DOHH2 (cell line): Measurements from ENCODE around the gene BTBD6.
A peak's percentile ranks its signal among the peaks of the same experiment; 100 is the strongest.

Experiments used
- H3F3A ChIP-seq: fragments of 200-600 bp; sonication (generic), shearing (Covaris generic); 2 replicates; pipeline ENCODE4 v1.6.0; 2016; ENCODE audit warnings: antibody characterized with exemption, mild to moderate bottlenecking; ENCODE audit not compliant: control insufficient read depth, insufficient read depth
- H3K27ac ChIP-seq: fragments of 200-600 bp; sonication (generic); 2 replicates; pipeline ENCODE4 v1.5.1; 2014; ENCODE audit warnings: low read depth, mild to moderate bottlenecking, low read length, moderate library complexity
- H3K27me3 ChIP-seq: fragments of 200-600 bp; sonication (generic); 2 replicates; pipeline ENCODE4 v1.6.1; 2014; ENCODE audit warnings: mild to moderate bottlenecking, low read length, mixed read lengths; ENCODE audit not compliant: control insufficient read depth
- H3K36me3 ChIP-seq: fragments of 200-600 bp; sonication (generic); 2 replicates; pipeline ENCODE4 v1.6.1; 2014; ENCODE audit warnings: mild to moderate bottlenecking, low read length, moderate library complexity, mixed read lengths; ENCODE audit not compliant: control insufficient read depth
- H3K4me1 ChIP-seq: fragments of 200-600 bp; sonication (generic); 2 replicates; pipeline ENCODE4 v1.6.1; 2014; ENCODE audit warnings: mild to moderate bottlenecking, low read length, mixed read lengths; ENCODE audit not compliant: control insufficient read depth
- H3K4me2 ChIP-seq: fragments of 200-600 bp; sonication (generic); 2 replicates; pipeline ENCODE4 v1.6.0; 2014; ENCODE audit warnings: mild to moderate bottlenecking, low read length, moderate library complexity
- H3K4me3 ChIP-seq: fragments of 200-600 bp; sonication (generic); 2 replicates; pipeline ENCODE4 v1.5.1; 2014; ENCODE audit warnings: mild to moderate bottlenecking, low read length, mixed read lengths
- H3K79me2 ChIP-seq: fragments of 200-600 bp; sonication (generic); 2 replicates; pipeline ENCODE4 v1.6.1; 2014; ENCODE audit warnings: mild to moderate bottlenecking, low read length, mixed read lengths; ENCODE audit not compliant: control insufficient read depth
- H3K9me2 ChIP-seq: fragments of 200-600 bp; sonication (generic); replicated peaks from 2 replicates; pipeline ENCODE4 v1.6.1; 2014; ENCODE audit warnings: mild to moderate bottlenecking, low read length, mixed read lengths; ENCODE audit not compliant: control insufficient read depth
- H3K9me3 ChIP-seq: fragments of 200-600 bp; sonication (generic); 2 replicates; pipeline ENCODE4 v1.6.1; 2014; ENCODE audit warnings: antibody characterized with exemption, low read length, mixed read lengths; ENCODE audit not compliant: control insufficient read depth, insufficient read depth
- H4K20me1 ChIP-seq: fragments of 200-600 bp; sonication (generic); 2 replicates; pipeline ENCODE4 v1.6.0; 2014; ENCODE audit warnings: low read depth, mild to moderate bottlenecking, antibody characterized with exemption, low read length, moderate library complexity; ENCODE audit not compliant: control insufficient read depth, insufficient read depth
- CTCF ChIP-seq: fragments of 200-600 bp; sonication (generic); IDR thresholded peaks from one replicate; pipeline ENCODE4 v1.5.1; 2014; ENCODE audit warnings: antibody characterized with exemption, mild to moderate bottlenecking, low read depth, low read length; ENCODE audit not compliant: poor library complexity, severe bottlenecking
- EZH2phosphoT487 ChIP-seq: fragments of 200-600 bp; sonication (generic); IDR thresholded peaks from 2 replicates; pipeline ENCODE4 v1.6.1; 2017; ENCODE audit warnings: borderline replicate concordance, mild to moderate bottlenecking, antibody characterized with exemption, low read length, moderate library complexity, mixed read lengths

Gene BTBD6

GRCh38 chr14:105257464-105257863 lies 9.1 kb downstream of the BTBD6 start:
- no peak overlapping the region for H3K4me3 ChIP-seq
- H3K9me3 ChIP-seq = no peaks in the 10 kb centered on the region
- H3K79me2 ChIP-seq = no peaks in the 10 kb centered on the region
- no peak overlapping the region for H3K4me2 ChIP-seq
- H3K27ac ChIP-seq = no peak overlapping the region
- H3K27me3 ChIP-seq = no peaks in the 10 kb centered on the region
- TF ChIP-seq CTCF (no peak), EZH2phosphoT487 (no peak)
- no peaks in the 10 kb centered on the region for H4K20me1 ChIP-seq
- H3K36me3 ChIP-seq = no peaks in the 10 kb centered on the region
- no peaks in the 10 kb centered on the region for H3K9me2 ChIP-seq
- H3F3A ChIP-seq = peaks cover 3% of the 10 kb centered on the region; the same call in 1 of the 2 replicates
- H3K4me1 ChIP-seq = peaks cover 54% of the 10 kb centered on the region

GRCh38 chr14:105258846-105259245 lies 10.5 kb downstream of the BTBD6 start:
- H3K79me2 ChIP-seq = no peaks in the 10 kb centered on the region
- H3K36me3 ChIP-seq = no peaks in the 10 kb centered on the region
- no peaks in the 10 kb centered on the region for H3K9me3 ChIP-seq
- peaks cover 2% of the 10 kb centered on the region; the same call in 1 of the 2 replicates for H3F3A ChIP-seq
- H3K27me3 ChIP-seq = no peaks in the 10 kb centered on the region
- H3K4me1 ChIP-seq = peaks cover 63% of the 10 kb centered on the region
- TF ChIP-seq EZH2phosphoT487 (no peak), CTCF (no peak)
- peak overlapping the region; percentile 57 for H3K4me2 ChIP-seq
- H3K27ac ChIP-seq = peak overlapping the region; percentile 39
- H3K4me3 ChIP-seq = peak overlapping the region; percentile 33
- H4K20me1 ChIP-seq = no peaks in the 10 kb centered on the region
- no peaks in the 10 kb centered on the region for H3K9me2 ChIP-seq

- no peak overlapping the region for H3K4me2 ChIP-seq
- no peaks in the 10 kb centered on the region for H3K36me3 ChIP-seq
- no peak overlapping the region for H3K4me3 ChIP-seq
- no peak for TF ChIP-seq CTCF
- no peak for TF ChIP-seq EZH2phosphoT487
- H3K27ac ChIP-seq = no peak overlapping the region
- H3K9me2 ChIP-seq = no peaks in the 10 kb centered on the region
- H3K27me3 ChIP-seq = no peaks in the 10 kb centered on the region
- 0 out of 2 replicates have a peak, but pooled peaks cover 2% of the 10 kb centered on the region for H3F3A ChIP-seq
- no peaks in the 10 kb centered on the region for H3K9me3 ChIP-seq
- H4K20me1 ChIP-seq = no peaks in the 10 kb centered on the region
- no peaks in the 10 kb centered on the region for H3K79me2 ChIP-seq
- H3K4me1 ChIP-seq = peaks cover 49% of the 10 kb centered on the region
These were observed 12.6 kb downstream of the BTBD6 start for GRCh38 chr14:105260959-105261358.
